Endodermal cell (in vitro differentiated cells): ENCODE results near the gene ARHGAP25. TPM values are rescaled to one million over a fixed set of nuclear protein-coding genes. Genes with fewer than 3 reads are reported as not detected.

Experiments
- DNase-seq: peaks from one replicate; pipeline ENCODE4 v3.0.0-alpha.2; 2017
- H3K27ac ChIP-seq: 2 replicates; pipeline ENCODE4 v1.5.1; 2013; ENCODE audit warnings: mild to moderate bottlenecking, low read depth, low read length, moderate library complexity
- H3K27me3 ChIP-seq: 2 replicates; pipeline ENCODE4 v1.6.1; 2013; ENCODE audit warnings: mild to moderate bottlenecking, low read length, moderate library complexity; ENCODE audit not compliant: insufficient read depth, control insufficient read depth, poor library complexity, severe bottlenecking
- H3K36me3 ChIP-seq: 2 replicates; pipeline ENCODE4 v1.7.0; 2013; ENCODE audit warnings: mild to moderate bottlenecking, low read length, moderate library complexity; ENCODE audit not compliant: control insufficient read depth, insufficient read depth
- H3K4me1 ChIP-seq: one replicate; pipeline ENCODE4 v1.7.0; 2013; ENCODE audit warnings: low read length; ENCODE audit not compliant: control insufficient read depth, insufficient read depth
- H3K4me3 ChIP-seq: 2 replicates; pipeline ENCODE4 v1.5.1; 2013; ENCODE audit warnings: mild to moderate bottlenecking, low read length, moderate library complexity
- H3K9ac ChIP-seq: 2 replicates; pipeline ENCODE4 v1.6.1; 2013; ENCODE audit warnings: mild to moderate bottlenecking, low read length, moderate library complexity; ENCODE audit not compliant: poor library complexity, severe bottlenecking; ENCODE audit errors: extremely low read depth
- H3K9me3 ChIP-seq: 2 replicates; pipeline ENCODE4 v1.6.1; 2013; ENCODE audit warnings: mild to moderate bottlenecking, low read length, moderate library complexity; ENCODE audit not compliant: control insufficient read depth
- H3K27ac Mint-ChIP-seq: 2 replicates; pipeline ENCODE4 v1.8.0; 2020; ENCODE audit warnings: mixed read lengths
- H3K27me3 Mint-ChIP-seq: 2 replicates; pipeline ENCODE4 v1.8.0; 2021; ENCODE audit warnings: mild to moderate bottlenecking, mixed read lengths; ENCODE audit not compliant: insufficient read depth
- H3K36me3 Mint-ChIP-seq: 2 replicates; pipeline ENCODE4 v1.8.0; 2020; ENCODE audit warnings: low read depth, mixed read lengths
- H3K4me1 Mint-ChIP-seq: 2 replicates; pipeline ENCODE4 v1.8.0; 2020; ENCODE audit warnings: mixed read lengths
- H3K4me3 Mint-ChIP-seq: 2 replicates; pipeline ENCODE4 v1.8.0; 2020; ENCODE audit warnings: mild to moderate bottlenecking, moderate library complexity, mixed read lengths
- H3K9me3 Mint-ChIP-seq: 2 replicates; pipeline ENCODE4 v1.8.0; 2020; ENCODE audit warnings: mild to moderate bottlenecking, mixed read lengths
- CTCF ChIP-seq: fragments of 200-600 bp; sonication (generic); conservative IDR thresholded peaks from 2 replicates; pipeline ENCODE4 v1.5.0; 2021; ENCODE audit warnings: antibody characterized with exemption, mild to moderate bottlenecking
- WGBS, 2 experiments: methylation state at CpG; one replicate each; pipeline versions ENCODE4 v1.1.5 to v1.1.7; 2013; ENCODE audit warnings: missing lambda C conversion rate in 2 of 2, mixed read lengths in 1 of 2; ENCODE audit not compliant: insufficient coverage in 1 of 2, insufficient read length in 1 of 2; 5-methylcytosine and 5-hydroxymethylcytosine counted together
- total RNA-seq, 2 donors: library from RNA; stranded (reverse); fragmentation: NEBNext Ultra II Directional in 1 of 2; extraction: Animal tissue kit (Norgen Biotek cat#: 25700) in 1 of 2; gene quantifications; 2 replicates in 1 of 2; 3 replicates in 1 of 2; pipeline ENCODE4 v1.2.1, GENCODE V29; 2021

Gene ARHGAP25
- total RNA-seq, 2 donors from 2014 or later = 0.82 to 2.6 TPM

GRCh38 chr2:68861330-68861729 is 126.7 kb downstream of the ARHGAP25 start:
- Histone ChIP-seq H3K27ac (no peak overlapping the region), H3K36me3 (no peaks in the 10 kb centered on the region), H3K27me3 (peaks cover 70% of the 10 kb centered on the region), H3K4me1 (peaks cover 3% of the 10 kb centered on the region), H3K4me3 (no peak overlapping the region), H3K9me3 (no peaks in the 10 kb centered on the region), H3K9ac (no peak overlapping the region)
- TF ChIP-seq CTCF = no peak
- Mint-ChIP-seq H3K27me3 (peaks cover 77% of the 10 kb centered on the region), H3K9me3 (no peaks in the 10 kb centered on the region), H3K4me1 (peaks cover 23% of the 10 kb centered on the region), H3K27ac (no peak overlapping the region), H3K4me3 (no peak overlapping the region), H3K36me3 (no peaks in the 10 kb centered on the region)
- no peak for DNase-seq

DNA sequence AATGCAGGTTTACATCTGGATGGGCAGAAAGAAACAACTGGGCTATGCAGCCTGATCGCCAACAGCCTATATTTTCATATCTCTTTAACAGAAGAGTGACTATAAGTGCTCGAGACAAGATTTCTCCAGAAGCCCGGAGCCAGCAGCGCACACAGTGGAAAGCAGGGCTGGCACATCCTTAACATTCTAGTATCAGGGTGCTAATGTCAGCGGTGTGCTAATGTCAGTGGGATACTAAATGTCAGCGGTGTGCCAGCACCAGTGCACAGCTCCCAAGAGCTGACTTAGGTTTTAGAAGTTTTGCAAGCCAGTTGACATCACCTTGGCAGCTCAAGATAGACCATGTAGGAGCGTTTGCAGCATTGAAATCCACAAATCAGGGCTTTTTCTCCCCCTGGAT is 128.3 kb downstream of the ARHGAP25 start:
- 82 to 88% methylated on average over 5 to 7 of the region's 7 CpGs for WGBS, 2 experiments
- H3K4me1 ChIP-seq = peaks cover 3% of the 10 kb centered on the region
- Mint-ChIP-seq H3K27ac (no peak overlapping the region), H3K4me3 (no peak overlapping the region), H3K9me3 (no peaks in the 10 kb centered on the region), H3K4me1 (peaks cover 23% of the 10 kb centered on the region), H3K36me3 (no peaks in the 10 kb centered on the region), H3K27me3 (peaks cover 66% of the 10 kb centered on the region)
- H3K36me3 ChIP-seq = no peaks in the 10 kb centered on the region
- H3K4me3 ChIP-seq = no peak overlapping the region
- no peak overlapping the region for H3K9ac ChIP-seq
- no peak for DNase-seq
- no peak for TF ChIP-seq CTCF
- H3K27ac ChIP-seq = no peak overlapping the region
- H3K27me3 ChIP-seq = peaks cover 54% of the 10 kb centered on the region
- no peaks in the 10 kb centered on the region for H3K9me3 ChIP-seq

DNA sequence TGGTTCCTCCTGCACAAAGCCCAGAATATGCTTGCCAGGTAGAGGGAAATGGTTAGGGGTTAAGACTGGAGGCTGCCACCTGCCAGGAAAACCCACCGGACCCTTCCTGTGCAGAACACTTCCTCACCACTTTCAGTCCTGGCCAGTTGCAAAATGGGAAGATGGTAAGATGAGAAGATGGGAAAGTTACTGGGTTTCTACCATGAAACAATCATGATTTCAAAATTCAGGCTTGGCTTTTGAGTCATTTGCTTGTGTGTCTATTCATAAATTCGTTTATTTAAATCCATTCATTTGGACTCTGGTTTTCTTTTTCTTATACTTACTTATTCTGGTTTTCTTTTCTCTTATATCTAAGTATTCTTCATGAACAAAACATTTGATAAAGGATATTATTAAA is 129.4 kb downstream of the ARHGAP25 start:
- Histone ChIP-seq H3K36me3 (no peaks in the 10 kb centered on the region), H3K27ac (no peak overlapping the region), H3K9me3 (no peaks in the 10 kb centered on the region), H3K9ac (no peak overlapping the region), H3K4me3 (no peak overlapping the region), H3K27me3 (peaks cover 43% of the 10 kb centered on the region), H3K4me1 (peaks cover 3% of the 10 kb centered on the region)
- no peaks in the 10 kb centered on the region for H3K36me3 Mint-ChIP-seq
- H3K9me3 Mint-ChIP-seq = no peaks in the 10 kb centered on the region
- H3K4me3 Mint-ChIP-seq = no peak overlapping the region
- H3K4me1 Mint-ChIP-seq = peaks cover 20% of the 10 kb centered on the region
- WGBS, 2 experiments = 100% methylated on average over 1 to 2 of the region's 2 CpGs
- H3K27me3 Mint-ChIP-seq = peaks cover 58% of the 10 kb centered on the region
- TF ChIP-seq CTCF = no peak
- DNase-seq = no peak
- H3K27ac Mint-ChIP-seq = no peak overlapping the region
